ENCODE measurements around the gene PLA2G5.

PLA2G5 gene

GRCh38 chr1:20061866-20062265 is 8.1 kb upstream of the PLA2G5 start:
- DNase-seq: no peak
- Histone ChIP-seq H3K27ac (ENCODE audit: insufficient read depth, low read length, poor library complexity, severe bottlenecking) (no peak overlapping the region), H3K4me1 (ENCODE audit: control insufficient read depth, insufficient read depth, low read length, poor library complexity, severe bottlenecking) (peaks cover 13% of the 10 kb centered on the region), H3K4me3 (ENCODE audit: insufficient read depth, low read depth, low read length, poor library complexity, severe bottlenecking) (no peak overlapping the region), H3K27me3 (replicated peaks; ENCODE audit: control insufficient read depth, insufficient read depth, low read length, poor library complexity, severe bottlenecking) (no peaks in the 10 kb centered on the region), H3K36me3 (ENCODE audit: control insufficient read depth, insufficient read depth, low read length) (no peaks in the 10 kb centered on the region), H3K9me3 (ENCODE audit: control insufficient read depth, low read length) (no peaks in the 10 kb centered on the region)

- Histone ChIP-seq H3K27ac (ENCODE audit: insufficient read depth, low read length, poor library complexity, severe bottlenecking) (no peak overlapping the region), H3K36me3 (ENCODE audit: control insufficient read depth, insufficient read depth, low read length) (no peaks in the 10 kb centered on the region), H3K27me3 (replicated peaks; ENCODE audit: control insufficient read depth, insufficient read depth, low read length, poor library complexity, severe bottlenecking) (no peaks in the 10 kb centered on the region), H3K4me1 (ENCODE audit: control insufficient read depth, insufficient read depth, low read length, poor library complexity, severe bottlenecking) (peaks cover 13% of the 10 kb centered on the region), H3K9me3 (ENCODE audit: control insufficient read depth, low read length) (no peaks in the 10 kb centered on the region), H3K4me3 (ENCODE audit: insufficient read depth, low read depth, low read length, poor library complexity, severe bottlenecking) (no peak overlapping the region)
- DNase-seq: no peak
These were observed 6.1 kb upstream of the PLA2G5 start for GRCh38 chr1:20063861-20064292.

GRCh38 chr1:20068722-20069121 is 1.3 kb upstream of the PLA2G5 start:
- no peaks in the 10 kb centered on the region for H3K27me3 ChIP-seq (replicated peaks; ENCODE audit: control insufficient read depth, insufficient read depth, low read length, poor library complexity, severe bottlenecking)
- no peak overlapping the region for H3K4me3 ChIP-seq (ENCODE audit: insufficient read depth, low read depth, low read length, poor library complexity, severe bottlenecking)
- no peak overlapping the region for H3K27ac ChIP-seq (ENCODE audit: insufficient read depth, low read length, poor library complexity, severe bottlenecking)
- no peaks in the 10 kb centered on the region for H3K36me3 ChIP-seq (ENCODE audit: control insufficient read depth, insufficient read depth, low read length)
- no peak for DNase-seq
- H3K4me1 ChIP-seq (ENCODE audit: control insufficient read depth, insufficient read depth, low read length, poor library complexity, severe bottlenecking): no peaks in the 10 kb centered on the region
- H3K9me3 ChIP-seq (ENCODE audit: control insufficient read depth, low read length): no peaks in the 10 kb centered on the region

- no peaks in the 10 kb centered on the region for H3K4me1 ChIP-seq (ENCODE audit: control insufficient read depth, insufficient read depth, low read length, poor library complexity, severe bottlenecking)
- H3K27me3 ChIP-seq (replicated peaks; ENCODE audit: control insufficient read depth, insufficient read depth, low read length, poor library complexity, severe bottlenecking): no peaks in the 10 kb centered on the region
- H3K36me3 ChIP-seq (ENCODE audit: control insufficient read depth, insufficient read depth, low read length): no peaks in the 10 kb centered on the region
- H3K4me3 ChIP-seq (ENCODE audit: insufficient read depth, low read depth, low read length, poor library complexity, severe bottlenecking): no peak overlapping the region
- no peaks in the 10 kb centered on the region for H3K9me3 ChIP-seq (ENCODE audit: control insufficient read depth, low read length)
- no peak for DNase-seq
- no peak overlapping the region for H3K27ac ChIP-seq (ENCODE audit: insufficient read depth, low read length, poor library complexity, severe bottlenecking)
These were observed 363 bp downstream of the PLA2G5 start for GRCh38 chr1:20070357-20070756.

- DNase-seq: no peak
- Histone ChIP-seq H3K4me1 (ENCODE audit: control insufficient read depth, insufficient read depth, low read length, poor library complexity, severe bottlenecking) (no peaks in the 10 kb centered on the region), H3K9me3 (ENCODE audit: control insufficient read depth, low read length) (no peaks in the 10 kb centered on the region), H3K27me3 (replicated peaks; ENCODE audit: control insufficient read depth, insufficient read depth, low read length, poor library complexity, severe bottlenecking) (no peaks in the 10 kb centered on the region), H3K27ac (ENCODE audit: insufficient read depth, low read length, poor library complexity, severe bottlenecking) (no peak overlapping the region), H3K36me3 (ENCODE audit: control insufficient read depth, insufficient read depth, low read length) (no peaks in the 10 kb centered on the region), H3K4me3 (ENCODE audit: insufficient read depth, low read depth, low read length, poor library complexity, severe bottlenecking) (no peak overlapping the region)
These were observed 1.4 kb downstream of the PLA2G5 start for GRCh38 chr1:20071416-20071815.

- Histone ChIP-seq H3K36me3 (ENCODE audit: control insufficient read depth, insufficient read depth, low read length) (no peaks in the 10 kb centered on the region), H3K9me3 (ENCODE audit: control insufficient read depth, low read length) (no peaks in the 10 kb centered on the region), H3K27me3 (replicated peaks; ENCODE audit: control insufficient read depth, insufficient read depth, low read length, poor library complexity, severe bottlenecking) (no peaks in the 10 kb centered on the region), H3K4me1 (ENCODE audit: control insufficient read depth, insufficient read depth, low read length, poor library complexity, severe bottlenecking) (no peaks in the 10 kb centered on the region), H3K4me3 (ENCODE audit: insufficient read depth, low read depth, low read length, poor library complexity, severe bottlenecking) (no peak overlapping the region), H3K27ac (ENCODE audit: insufficient read depth, low read length, poor library complexity, severe bottlenecking) (no peak overlapping the region)
- DNase-seq: no peak
These were observed 2.8 kb downstream of the PLA2G5 start for GRCh38 chr1:20072771-20073170.

- Histone ChIP-seq H3K9me3 (ENCODE audit: control insufficient read depth, low read length) (no peaks in the 10 kb centered on the region), H3K36me3 (ENCODE audit: control insufficient read depth, insufficient read depth, low read length) (no peaks in the 10 kb centered on the region), H3K27ac (ENCODE audit: insufficient read depth, low read length, poor library complexity, severe bottlenecking) (no peak overlapping the region), H3K4me3 (ENCODE audit: insufficient read depth, low read depth, low read length, poor library complexity, severe bottlenecking) (no peak overlapping the region), H3K27me3 (replicated peaks; ENCODE audit: control insufficient read depth, insufficient read depth, low read length, poor library complexity, severe bottlenecking) (no peaks in the 10 kb centered on the region), H3K4me1 (ENCODE audit: control insufficient read depth, insufficient read depth, low read length, poor library complexity, severe bottlenecking) (no peaks in the 10 kb centered on the region)
- DNase-seq: no peak
These were observed 3.3 kb downstream of the PLA2G5 start for GRCh38 chr1:20073256-20073655.

- Histone ChIP-seq H3K9me3 (ENCODE audit: control insufficient read depth, low read length) (no peaks in the 10 kb centered on the region), H3K27me3 (replicated peaks; ENCODE audit: control insufficient read depth, insufficient read depth, low read length, poor library complexity, severe bottlenecking) (no peaks in the 10 kb centered on the region), H3K36me3 (ENCODE audit: control insufficient read depth, insufficient read depth, low read length) (no peaks in the 10 kb centered on the region), H3K4me1 (ENCODE audit: control insufficient read depth, insufficient read depth, low read length, poor library complexity, severe bottlenecking) (no peaks in the 10 kb centered on the region), H3K27ac (ENCODE audit: insufficient read depth, low read length, poor library complexity, severe bottlenecking) (no peak overlapping the region), H3K4me3 (ENCODE audit: insufficient read depth, low read depth, low read length, poor library complexity, severe bottlenecking) (no peak overlapping the region)
- no peak for DNase-seq
These were observed 4.2 kb downstream of the PLA2G5 start for GRCh38 chr1:20074055-20074724.

- no peaks in the 10 kb centered on the region for H3K4me1 ChIP-seq (ENCODE audit: control insufficient read depth, insufficient read depth, low read length, poor library complexity, severe bottlenecking)
- DNase-seq: no peak
- no peaks in the 10 kb centered on the region for H3K27me3 ChIP-seq (replicated peaks; ENCODE audit: control insufficient read depth, insufficient read depth, low read length, poor library complexity, severe bottlenecking)
- H3K9me3 ChIP-seq (ENCODE audit: control insufficient read depth, low read length): no peaks in the 10 kb centered on the region
- no peak overlapping the region for H3K27ac ChIP-seq (ENCODE audit: insufficient read depth, low read length, poor library complexity, severe bottlenecking)
- H3K4me3 ChIP-seq (ENCODE audit: insufficient read depth, low read depth, low read length, poor library complexity, severe bottlenecking): no peak overlapping the region
- H3K36me3 ChIP-seq (ENCODE audit: control insufficient read depth, insufficient read depth, low read length): no peaks in the 10 kb centered on the region
These were observed 4.8 kb downstream of the PLA2G5 start for GRCh38 chr1:20074725-20075171.

GRCh38 chr1:20075345-20075744 is 5.4 kb downstream of the PLA2G5 start:
- no peak overlapping the region for H3K4me3 ChIP-seq (ENCODE audit: insufficient read depth, low read depth, low read length, poor library complexity, severe bottlenecking)
- no peaks in the 10 kb centered on the region for H3K36me3 ChIP-seq (ENCODE audit: control insufficient read depth, insufficient read depth, low read length)
- H3K9me3 ChIP-seq (ENCODE audit: control insufficient read depth, low read length): no peaks in the 10 kb centered on the region
- H3K27me3 ChIP-seq (replicated peaks; ENCODE audit: control insufficient read depth, insufficient read depth, low read length, poor library complexity, severe bottlenecking): no peaks in the 10 kb centered on the region
- no peak overlapping the region for H3K27ac ChIP-seq (ENCODE audit: insufficient read depth, low read length, poor library complexity, severe bottlenecking)
- DNase-seq: no peak
- no peaks in the 10 kb centered on the region for H3K4me1 ChIP-seq (ENCODE audit: control insufficient read depth, insufficient read depth, low read length, poor library complexity, severe bottlenecking)

Measured in effector memory CD4-positive, alpha-beta T cell (primary cell).